HEK293 (cell line): ENCODE results near the gene CCDC12.

ENCODE experiments used
- CTCF ChIA-PET: fragments of 350-600 bp; formaldehyde crosslinking; extraction: SDS; loops from one replicate; lab custom pipeline; 2021; ENCODE audit warnings: antibody characterized with exemption; lab: Yijun Ruan, JAX
- POLR2A ChIA-PET: fragments of 300-600 bp; formaldehyde crosslinking; extraction: SDS; loops from one replicate; lab custom pipeline; 2020; ENCODE audit warnings: antibody characterized with exemption, inconsistent platforms; lab: Yijun Ruan, JAX
- H3K27ac ChIP-seq: fragments of 200-500 bp; sonication (Bioruptor generic); 2 replicates; pipeline ENCODE4 v1.5.1; 2014; ENCODE audit warnings: low read depth, low read length, control low read depth, inconsistent platforms; ENCODE audit errors: extremely low read depth
- H3K36me3 ChIP-seq, 2 experiments: fragments of 200-500 bp in 1 of 2; sonication (Bioruptor generic) in 1 of 2; 1 replicate in 1 of 2; 2 replicates in 1 of 2; pipeline ENCODE4 v1.5.1; 2014 to 2017; ENCODE audit warnings: inconsistent platforms in 2 of 2, low read length in 2 of 2; ENCODE audit not compliant: control insufficient read depth in 2 of 2, insufficient read depth in 1 of 2
- H3K4me1 ChIP-seq: fragments of 200-500 bp; sonication (Bioruptor generic); 2 replicates; pipeline ENCODE4 v1.5.1; 2014; ENCODE audit warnings: mild to moderate bottlenecking, low read length, inconsistent platforms; ENCODE audit not compliant: control insufficient read depth, insufficient read depth
- H3K4me3 ChIP-seq: 2 replicates; pipeline ENCODE4 v1.5.1; 2011; ENCODE audit warnings: low read depth, mild to moderate bottlenecking, control low read depth, low read length, moderate library complexity
- H3K9me3 ChIP-seq: fragments of 200-500 bp; sonication (Bioruptor generic); 2 replicates; pipeline ENCODE4 v1.5.1; 2014; ENCODE audit warnings: low read depth, low read length, inconsistent platforms; ENCODE audit not compliant: control insufficient read depth, insufficient read depth
- CTCF ChIP-seq: fragments of 450-650 bp; formaldehyde crosslinking; IDR thresholded peaks from 2 replicates; pipeline ENCODE4 v1.5.1; 2016; ENCODE audit warnings: missing biosample characterization, missing genetic modification characterization
- EGR2 ChIP-seq: fragments of 450-650 bp; formaldehyde crosslinking; IDR thresholded peaks from 2 replicates; pipeline ENCODE4 v1.5.1; 2016; ENCODE audit warnings: low read depth, missing biosample characterization, missing genetic modification characterization
- FEZF1 ChIP-seq: fragments of 450-650 bp; formaldehyde crosslinking; IDR thresholded peaks from 2 replicates; pipeline ENCODE4 v1.5.1; 2016; ENCODE audit warnings: missing biosample characterization, missing genetic modification characterization
- GLI4 ChIP-seq: fragments of 450-650 bp; formaldehyde crosslinking; IDR thresholded peaks from 2 replicates; pipeline ENCODE4 v1.5.1; 2016; ENCODE audit warnings: missing biosample characterization, missing genetic modification characterization
- GLIS2 ChIP-seq: fragments of 450-650 bp; formaldehyde crosslinking; IDR thresholded peaks from 2 replicates; pipeline ENCODE4 v1.5.1; 2016; ENCODE audit warnings: missing biosample characterization, missing genetic modification characterization
- KLF8 ChIP-seq: fragments of 450-650 bp; formaldehyde crosslinking; IDR thresholded peaks from 2 replicates; pipeline ENCODE4 v1.5.1; 2016; ENCODE audit warnings: missing biosample characterization, missing genetic modification characterization
- PRDM1 ChIP-seq: fragments of 450-650 bp; formaldehyde crosslinking; IDR thresholded peaks from 2 replicates; pipeline ENCODE4; 2016; ENCODE audit warnings: missing biosample characterization, missing genetic modification characterization
- PRDM10 ChIP-seq: fragments of 450-650 bp; formaldehyde crosslinking; IDR thresholded peaks from 2 replicates; pipeline ENCODE4 v1.5.1; 2016; ENCODE audit warnings: missing biosample characterization, missing genetic modification characterization
- ZNF112 ChIP-seq: fragments of 450-650 bp; formaldehyde crosslinking; IDR thresholded peaks from 2 replicates; pipeline ENCODE4 v1.5.0; 2017; ENCODE audit warnings: missing biosample characterization, missing genetic modification characterization
- ZNF175 ChIP-seq: fragments of 450-650 bp; formaldehyde crosslinking; IDR thresholded peaks from 2 replicates; pipeline ENCODE4 v1.5.1; 2016; ENCODE audit warnings: missing biosample characterization, missing genetic modification characterization
- ZNF350 ChIP-seq: fragments of 450-650 bp; formaldehyde crosslinking; IDR thresholded peaks from 2 replicates; pipeline ENCODE4 v1.5.0; 2017; ENCODE audit warnings: missing biosample characterization, mild to moderate bottlenecking, missing genetic modification characterization
- ZNF362 ChIP-seq: fragments of 450-650 bp; formaldehyde crosslinking; IDR thresholded peaks from 2 replicates; pipeline ENCODE4 v1.5.1; 2016; ENCODE audit warnings: missing biosample characterization, missing genetic modification characterization
- ZNF560 ChIP-seq: fragments of 450-650 bp; formaldehyde crosslinking; IDR thresholded peaks from 2 replicates; pipeline ENCODE4 v1.5.1; 2017; ENCODE audit warnings: missing biosample characterization, missing genetic modification characterization, borderline replicate concordance
- ZNF580 ChIP-seq: fragments of 450-650 bp; formaldehyde crosslinking; IDR thresholded peaks from 2 replicates; pipeline ENCODE4 v1.5.1; 2016; ENCODE audit warnings: missing biosample characterization, missing genetic modification characterization
- ZNF585B ChIP-seq: fragments of 450-650 bp; formaldehyde crosslinking; IDR thresholded peaks from 2 replicates; pipeline ENCODE4 v1.5.1; 2016; ENCODE audit warnings: missing biosample characterization, missing genetic modification characterization
- ZNF768 ChIP-seq: fragments of 450-650 bp; formaldehyde crosslinking; IDR thresholded peaks from 2 replicates; pipeline ENCODE4 v1.5.1; 2018; ENCODE audit warnings: missing biosample characterization, mild to moderate bottlenecking, missing genetic modification characterization
- ZNF777 ChIP-seq: fragments of 450-650 bp; formaldehyde crosslinking; IDR thresholded peaks from 2 replicates; pipeline ENCODE4 v1.5.1; 2017; ENCODE audit warnings: missing biosample characterization, missing genetic modification characterization, borderline replicate concordance

CCDC12 gene

GRCh38 chr3:46943237-46944187, 33.0 kb downstream of the CCDC12 start:
- POLR2A ChIA-PET = no interaction called here
- TF ChIP-seq FEZF1 (tag by site-specific recombination) (no peak), ZNF585B (tag by site-specific recombination) (no peak), KLF8 (tag by site-specific recombination) (no peak), EGR2 (no peak), ZNF362 (no peak), GLIS2 (no peak), ZNF777 (tag by site-specific recombination) (no peak), ZNF560 (tag by site-specific recombination) (no peak), ZNF175 (no peak), ZNF112 (no peak)
- Histone ChIP-seq H3K4me3 (no peak overlapping the region), H3K36me3 (peaks cover 2 to 54% of the 10 kb centered on the region in 2 experiments; a peak in 2 of 3 replicates), H3K9me3 (no peaks in the 10 kb centered on the region), H3K27ac (no peak overlapping the region), H3K4me1 (peaks cover 2% of the 10 kb centered on the region)
- CTCF ChIA-PET = interaction anchor here (0.5 to 0.8 kb wide), 2 partner anchors 13 to 277 kb away, joined by 3 to 4 read pairs; no protein-coding TSS in a partner anchor

GRCh38 chr3:46942481-46943236, 33.9 kb downstream of the CCDC12 start:
- H3K36me3 ChIP-seq = peaks cover 3 to 57% of the 10 kb centered on the region in 2 experiments; a peak in 2 of 3 replicates
- POLR2A ChIA-PET = no interaction called here
- no peaks in the 10 kb centered on the region; the same call in 1 of the 2 replicates for H3K4me1 ChIP-seq
- H3K4me3 ChIP-seq = no peak overlapping the region
- H3K9me3 ChIP-seq = no peaks in the 10 kb centered on the region
- TF ChIP-seq PRDM10 (tag by site-specific recombination) (no peak), ZNF350 (tag by site-specific recombination) (no peak), PRDM1 (tag by site-specific recombination) (no peak), ZNF580 (no peak), ZNF768 (tag by site-specific recombination) (no peak), GLI4 (tag by site-specific recombination) (no peak), ZNF585B (tag by site-specific recombination) (no peak), CTCF (no peak)
- CTCF ChIA-PET = no interaction called here
- H3K27ac ChIP-seq = no peak overlapping the region
